Activated naive CD8-positive, alpha-beta T cell treated with anti-CD3 and anti-CD28 coated beads, Interleukin-2, amount 50 U/mL, for 24 hours (primary cell): ENCODE results near the gene ANKFN1.
"Not testable (repeated sequence)": the region's sequence is repeated elsewhere in the genome, so short reads cannot be mapped to it uniquely, and the experiment has no call there.

Experiments used
- ATAC-seq: fragments of 150-1000 bp; cut with Tn5 transposase; one replicate; pipeline ENCODE4 v1.10.0; 2021
- DNase-seq: peaks from one replicate; pipeline ENCODE4 v3.0.0; 2021
- H3K27ac Mint-ChIP-seq: one replicate; pipeline ENCODE4 v1.8.0; 2021; ENCODE audit warnings: mild to moderate bottlenecking, mixed read lengths
- H3K27me3 Mint-ChIP-seq: one replicate; pipeline ENCODE4 v1.8.0; 2021; ENCODE audit warnings: mixed read lengths
- H3K36me3 Mint-ChIP-seq: one replicate; pipeline ENCODE4 v1.8.0; 2021; ENCODE audit warnings: low read depth, mixed read lengths
- H3K4me1 Mint-ChIP-seq: one replicate; pipeline ENCODE4 v1.8.0; 2021; ENCODE audit warnings: mixed read lengths
- H3K4me3 Mint-ChIP-seq: one replicate; pipeline ENCODE4 v1.8.0; 2021; ENCODE audit warnings: mild to moderate bottlenecking, moderate library complexity, mixed read lengths
- H3K9me3 Mint-ChIP-seq: one replicate; pipeline ENCODE4 v1.8.0; 2021; ENCODE audit warnings: mixed read lengths

The ANKFN1 gene

DNA sequence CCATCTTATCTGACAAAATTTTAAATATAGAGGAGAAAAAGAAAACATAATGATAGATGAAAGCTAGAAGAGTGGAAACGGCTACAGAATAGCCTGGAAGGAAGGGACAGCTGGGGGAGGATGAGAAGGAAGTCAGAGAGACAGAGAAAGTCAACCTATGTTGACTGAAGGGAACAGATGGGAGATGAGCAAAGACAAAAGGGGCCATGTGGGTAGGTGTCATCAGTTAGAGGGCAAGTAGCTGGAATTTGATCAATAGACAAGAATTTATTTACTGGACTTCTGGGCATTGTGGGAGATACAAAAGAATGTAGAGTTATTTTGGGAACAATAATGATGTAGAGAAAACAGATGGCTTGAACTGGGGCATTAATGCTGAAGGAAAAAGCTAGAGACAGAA, 194.4 kb downstream of the ANKFN1 start:
- H3K27me3 Mint-ChIP-seq: peaks cover 12% of the 10 kb centered on the region
- no peaks in the 10 kb centered on the region for H3K9me3 Mint-ChIP-seq
- H3K4me3 Mint-ChIP-seq: no peak overlapping the region
- no peaks in the 10 kb centered on the region for H3K4me1 Mint-ChIP-seq
- ATAC-seq (no peak), DNase-seq (no peak)
- H3K36me3 Mint-ChIP-seq: no peaks in the 10 kb centered on the region
- H3K27ac Mint-ChIP-seq: no peak overlapping the region

DNA sequence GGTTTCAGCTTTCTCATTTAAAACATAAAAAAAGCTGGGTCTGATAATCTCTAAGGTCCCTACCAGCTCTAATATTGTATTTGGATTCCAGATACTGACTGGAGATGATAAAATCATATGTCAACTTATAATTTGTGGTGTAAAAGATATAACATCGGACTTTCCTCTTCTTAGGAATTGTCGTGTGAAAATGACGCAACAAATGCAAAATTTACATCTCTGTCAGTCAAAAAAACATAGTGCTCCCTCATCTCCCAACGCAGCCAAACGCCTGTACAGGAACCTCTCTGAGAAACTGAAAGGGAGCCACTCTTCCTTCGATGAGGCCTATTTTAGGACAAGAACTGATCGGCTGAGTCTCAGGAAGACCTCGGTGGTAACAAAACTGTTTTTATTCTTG, 197.3 kb downstream of the ANKFN1 start:
- peaks cover 5% of the 10 kb centered on the region for H3K27me3 Mint-ChIP-seq
- DNase-seq (no peak), ATAC-seq (no peak)
- no peaks in the 10 kb centered on the region for H3K9me3 Mint-ChIP-seq
- no peaks in the 10 kb centered on the region for H3K36me3 Mint-ChIP-seq
- no peak overlapping the region for H3K4me3 Mint-ChIP-seq
- no peak overlapping the region for H3K27ac Mint-ChIP-seq
- H3K4me1 Mint-ChIP-seq: no peaks in the 10 kb centered on the region

DNA sequence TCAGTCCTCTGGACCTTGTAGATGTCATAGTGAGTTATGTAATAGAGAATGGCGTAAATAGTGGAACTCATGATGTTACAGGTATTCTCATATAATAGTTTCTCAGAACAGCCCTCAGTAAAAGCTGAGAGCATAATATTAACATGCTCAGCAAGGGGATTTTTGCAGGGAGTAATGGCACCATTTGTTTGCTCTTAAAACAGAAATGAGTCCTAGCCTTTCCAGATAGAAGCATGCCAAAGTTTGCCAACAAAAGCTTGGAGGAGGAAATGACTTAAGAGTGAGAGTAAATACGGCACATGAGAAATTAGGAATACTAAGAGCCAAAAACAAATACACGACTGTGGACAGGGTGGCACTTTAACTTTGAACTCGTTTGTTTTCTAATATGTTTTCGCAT, 198.4 kb downstream of the ANKFN1 start:
- Mint-ChIP-seq H3K36me3 (no peaks in the 10 kb centered on the region), H3K4me1 (no peaks in the 10 kb centered on the region), H3K27me3 (peaks cover 5% of the 10 kb centered on the region), H3K4me3 (no peak overlapping the region), H3K27ac (no peak overlapping the region), H3K9me3 (no peaks in the 10 kb centered on the region)
- ATAC-seq (no peak), DNase-seq (no peak)

DNA sequence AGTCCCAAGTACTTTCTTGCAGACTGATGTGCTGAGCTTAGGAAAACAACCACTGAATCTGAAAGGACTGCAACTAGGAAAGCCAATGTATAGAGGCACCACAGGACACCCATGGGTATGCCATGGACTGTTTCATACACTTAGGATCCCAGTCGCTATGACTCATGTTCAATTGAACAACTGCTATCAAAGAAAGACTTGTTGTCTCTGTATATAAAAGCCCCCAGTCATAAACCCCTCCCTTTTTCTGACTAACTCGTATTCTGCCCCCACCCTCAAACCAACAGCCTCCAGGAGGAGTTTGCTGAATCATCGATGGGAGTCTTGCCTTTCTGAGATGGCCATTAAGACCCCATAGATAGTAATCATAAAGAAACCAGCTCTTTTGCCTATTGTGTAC, 205.4 kb downstream of the ANKFN1 start:
- H3K27me3 Mint-ChIP-seq: peaks cover 8% of the 10 kb centered on the region
- DNase-seq (no peak), ATAC-seq (no peak)
- H3K36me3 Mint-ChIP-seq: no peaks in the 10 kb centered on the region
- H3K9me3 Mint-ChIP-seq: no peaks in the 10 kb centered on the region
- no peaks in the 10 kb centered on the region for H3K4me1 Mint-ChIP-seq
- H3K4me3 Mint-ChIP-seq: no peak overlapping the region
- no peak overlapping the region for H3K27ac Mint-ChIP-seq

DNA sequence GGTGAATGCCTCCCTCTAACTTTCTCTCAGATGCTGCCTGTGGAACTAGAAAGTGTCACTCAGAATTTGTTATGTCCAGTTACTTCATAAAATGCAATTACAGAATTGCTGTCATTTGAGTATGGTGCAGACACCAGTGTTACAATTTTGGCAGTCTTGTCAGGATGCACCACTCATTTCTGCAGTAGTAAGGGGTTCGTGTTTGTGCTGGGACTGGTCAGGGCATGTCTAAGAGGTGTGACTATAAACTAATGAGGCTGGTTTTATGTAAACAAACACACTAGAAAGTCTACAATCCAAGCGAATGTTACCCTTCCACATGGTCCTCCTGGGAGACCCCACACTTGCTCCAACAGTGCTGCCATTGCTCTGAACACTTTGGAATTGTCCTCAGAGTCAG, 206.2 kb downstream of the ANKFN1 start:
- ATAC-seq (no peak), DNase-seq (no peak)
- Mint-ChIP-seq H3K4me3 (no peak overlapping the region), H3K27me3 (peaks cover 10% of the 10 kb centered on the region), H3K4me1 (no peaks in the 10 kb centered on the region), H3K9me3 (no peaks in the 10 kb centered on the region), H3K36me3 (no peaks in the 10 kb centered on the region), H3K27ac (no peak overlapping the region)

DNA sequence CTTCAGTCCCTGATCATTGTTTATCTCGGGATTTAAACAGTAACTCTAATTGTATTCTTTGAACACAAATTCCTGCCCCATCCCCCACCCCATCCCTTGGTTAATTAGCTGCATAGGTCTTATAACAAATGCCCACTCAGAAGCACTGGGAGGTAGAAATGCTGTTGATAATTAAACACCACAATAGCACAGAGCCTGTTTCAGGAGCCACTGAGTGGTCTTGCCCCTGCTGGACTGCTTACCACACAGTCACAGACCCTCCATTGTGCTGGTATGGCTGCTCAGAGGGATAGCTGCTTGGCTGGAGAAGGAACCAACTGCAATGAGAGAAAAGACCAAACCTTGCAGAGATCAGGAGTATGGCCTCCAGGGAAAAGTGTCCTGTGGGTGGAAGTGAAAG, 214.1 kb downstream of the ANKFN1 start:
- ATAC-seq (no peak), DNase-seq (no peak)
- H3K4me1 Mint-ChIP-seq: no peaks in the 10 kb centered on the region
- no peaks in the 10 kb centered on the region for H3K36me3 Mint-ChIP-seq
- no peaks in the 10 kb centered on the region for H3K9me3 Mint-ChIP-seq
- peaks cover 4% of the 10 kb centered on the region for H3K27me3 Mint-ChIP-seq
- no peak overlapping the region for H3K27ac Mint-ChIP-seq
- no peak overlapping the region for H3K4me3 Mint-ChIP-seq

DNA sequence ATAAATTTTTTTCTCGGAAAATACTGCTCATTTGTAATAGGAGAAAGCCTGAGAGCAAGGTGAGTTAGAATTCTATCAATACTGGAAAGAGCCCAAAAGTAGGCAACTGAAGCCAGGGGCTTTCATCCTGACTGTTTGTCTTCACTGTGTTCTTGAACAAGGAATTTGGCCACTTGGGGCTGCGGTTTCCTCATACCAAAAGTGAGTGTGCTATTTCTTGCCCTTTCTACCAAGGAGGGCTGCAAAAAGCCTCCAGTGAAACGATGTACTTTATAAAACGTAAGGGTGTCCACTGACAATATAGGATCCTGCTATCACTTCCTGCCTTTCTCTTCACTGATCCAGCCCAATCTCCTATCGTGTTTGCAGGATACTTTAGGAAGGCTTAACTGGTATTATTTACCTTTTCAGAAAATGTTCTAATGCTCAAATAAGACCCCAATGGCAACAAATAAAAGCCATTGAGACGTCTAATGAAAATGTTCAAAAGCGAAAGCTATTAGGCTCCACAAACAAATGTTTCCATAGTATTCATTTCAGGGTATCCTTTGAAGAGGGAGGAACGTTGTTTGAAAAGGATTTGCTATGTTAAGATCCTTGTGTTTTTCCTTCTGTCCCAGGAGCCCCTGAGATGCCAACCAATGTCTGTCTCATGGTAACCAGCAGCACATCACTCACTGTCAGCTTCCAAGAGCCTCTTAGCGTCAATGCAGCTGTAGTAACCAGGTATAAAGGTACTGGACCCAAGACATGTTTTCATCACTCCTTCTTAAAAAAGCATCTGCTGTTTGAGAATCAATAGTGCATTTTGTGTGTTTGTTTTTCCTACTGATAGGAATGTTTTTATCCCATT, 220.9 kb downstream of the ANKFN1 start:
- Mint-ChIP-seq H3K4me3 (no peak overlapping the region), H3K9me3 (no peaks in the 10 kb centered on the region), H3K27ac (no peak overlapping the region), H3K36me3 (no peaks in the 10 kb centered on the region), H3K4me1 (no peaks in the 10 kb centered on the region), H3K27me3 (no peaks in the 10 kb centered on the region)
- ATAC-seq (no peak), DNase-seq (no peak)

DNA sequence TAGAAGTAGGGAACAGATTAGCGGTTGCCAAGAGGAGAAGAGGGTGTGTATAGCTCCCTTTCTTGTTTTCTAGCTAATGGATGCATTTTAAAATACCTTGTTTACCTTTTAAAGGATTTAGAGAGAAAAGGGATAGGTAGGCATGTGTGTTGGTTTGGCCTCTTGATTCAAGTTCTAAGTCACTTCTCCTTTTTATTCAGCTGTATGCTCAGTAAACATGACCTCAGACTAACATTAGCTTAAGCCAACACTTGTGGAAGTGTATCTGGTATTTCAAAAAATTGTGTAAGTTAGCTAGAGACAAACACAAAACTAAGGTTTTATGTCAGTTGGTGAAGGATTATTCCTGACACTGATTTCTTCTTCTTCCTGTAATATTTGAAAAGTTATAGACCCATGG, 236.1 kb downstream of the ANKFN1 start:
- Mint-ChIP-seq H3K27ac (no peak overlapping the region), H3K27me3 (no peaks in the 10 kb centered on the region), H3K4me1 (no peaks in the 10 kb centered on the region), H3K9me3 (peaks cover 9% of the 10 kb centered on the region), H3K36me3 (no peaks in the 10 kb centered on the region), H3K4me3 (no peak overlapping the region)
- ATAC-seq: no peak
- DNase-seq: no peak

DNA sequence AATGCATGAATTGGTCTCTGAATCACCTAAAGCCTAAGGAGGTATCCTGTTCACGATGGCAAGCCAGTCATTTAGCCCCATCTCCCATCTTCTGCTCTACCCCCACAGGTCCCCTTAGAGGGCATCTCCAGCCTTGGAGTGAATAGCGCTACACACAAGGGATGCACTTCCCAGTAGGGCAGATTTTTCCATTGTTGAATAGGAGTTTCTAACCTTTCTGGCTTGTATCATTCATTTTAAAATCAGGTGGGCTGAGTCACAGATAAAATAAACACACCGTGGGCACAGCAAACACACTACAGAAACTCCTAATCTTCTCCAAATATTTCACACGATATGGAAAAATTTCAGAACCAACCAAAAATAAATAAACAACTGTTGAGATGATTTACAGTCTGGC, 239.0 kb downstream of the ANKFN1 start:
- Mint-ChIP-seq H3K4me3 (no peak overlapping the region), H3K9me3 (peaks cover 6% of the 10 kb centered on the region), H3K4me1 (no peaks in the 10 kb centered on the region), H3K27ac (no peak overlapping the region), H3K36me3 (no peaks in the 10 kb centered on the region), H3K27me3 (no peaks in the 10 kb centered on the region)
- ATAC-seq (no peak), DNase-seq (no peak)

DNA sequence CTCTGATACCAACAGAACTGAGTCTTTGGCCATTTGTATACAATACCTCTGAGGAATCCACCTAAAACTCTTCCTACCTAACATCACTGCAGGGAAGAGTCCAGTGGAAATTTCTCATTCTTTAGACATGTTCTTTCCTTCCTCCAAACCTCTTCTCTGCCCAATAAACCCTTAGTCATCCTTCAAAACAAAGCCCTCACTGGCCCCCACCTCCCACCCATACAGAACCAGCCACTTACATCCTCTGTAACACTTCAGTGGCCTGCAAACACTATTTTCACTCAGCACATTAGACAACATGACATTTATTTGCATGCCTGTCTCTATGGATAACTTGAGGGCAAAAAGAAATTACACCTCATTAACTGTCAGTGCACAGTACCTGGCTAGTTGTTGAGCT, 239.9 kb downstream of the ANKFN1 start:
- no peak for DNase-seq
- Mint-ChIP-seq H3K27ac (no peak overlapping the region), H3K36me3 (no peaks in the 10 kb centered on the region), H3K9me3 (peaks cover 6% of the 10 kb centered on the region), H3K27me3 (no peaks in the 10 kb centered on the region), H3K4me3 (no peak overlapping the region), H3K4me1 (no peaks in the 10 kb centered on the region)
- ATAC-seq: no peak

DNA sequence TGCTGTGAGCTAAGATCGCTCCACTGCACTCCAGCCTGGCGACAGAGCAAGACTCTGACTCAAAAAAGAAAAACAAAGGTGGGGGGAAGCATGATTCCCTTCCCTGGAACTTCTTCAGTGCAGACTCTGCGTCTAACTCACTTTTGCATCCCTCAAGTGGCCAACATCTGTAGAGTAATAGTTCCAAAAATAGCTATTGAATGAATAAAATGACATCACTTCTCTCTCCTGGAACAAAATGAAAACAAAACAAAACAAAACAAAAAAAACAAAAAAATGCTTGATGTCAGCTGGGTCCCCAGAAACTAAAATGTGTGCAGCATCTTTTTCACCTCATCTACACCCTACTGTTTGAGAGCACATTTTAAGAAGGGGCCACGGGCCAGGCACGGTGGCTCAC, 242.5 kb downstream of the ANKFN1 start:
- H3K27me3 Mint-ChIP-seq: no peaks in the 10 kb centered on the region
- no peaks in the 10 kb centered on the region for H3K4me1 Mint-ChIP-seq
- DNase-seq: no peak
- H3K36me3 Mint-ChIP-seq: no peaks in the 10 kb centered on the region
- H3K27ac Mint-ChIP-seq: no peak overlapping the region
- no peak overlapping the region for H3K4me3 Mint-ChIP-seq
- ATAC-seq: no peak
- H3K9me3 Mint-ChIP-seq: no peaks in the 10 kb centered on the region

DNA sequence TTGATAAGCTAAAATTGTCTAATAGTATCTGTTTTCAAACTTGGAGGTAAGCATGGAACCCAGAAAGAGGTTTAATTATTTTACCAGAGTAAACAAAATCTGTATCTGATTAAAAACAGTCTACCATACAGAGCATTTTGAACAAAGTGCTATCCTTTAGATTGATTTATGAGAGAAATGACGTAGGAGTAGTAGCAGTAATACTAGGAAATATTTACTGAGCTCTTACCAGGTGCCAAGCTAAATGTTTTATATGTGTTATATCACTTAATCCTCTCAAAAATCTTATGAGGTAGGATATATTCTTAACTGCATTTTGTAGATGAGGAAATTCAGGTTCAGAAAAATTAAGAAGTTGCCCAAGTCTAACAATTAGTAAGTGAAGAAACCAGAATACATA, 253.8 kb downstream of the ANKFN1 start:
- Mint-ChIP-seq H3K27ac (no peak overlapping the region), H3K27me3 (peaks cover 8% of the 10 kb centered on the region), H3K4me3 (no peak overlapping the region), H3K36me3 (no peaks in the 10 kb centered on the region), H3K9me3 (peaks cover 10% of the 10 kb centered on the region), H3K4me1 (no peaks in the 10 kb centered on the region)
- DNase-seq (no peak), ATAC-seq (no peak)

DNA sequence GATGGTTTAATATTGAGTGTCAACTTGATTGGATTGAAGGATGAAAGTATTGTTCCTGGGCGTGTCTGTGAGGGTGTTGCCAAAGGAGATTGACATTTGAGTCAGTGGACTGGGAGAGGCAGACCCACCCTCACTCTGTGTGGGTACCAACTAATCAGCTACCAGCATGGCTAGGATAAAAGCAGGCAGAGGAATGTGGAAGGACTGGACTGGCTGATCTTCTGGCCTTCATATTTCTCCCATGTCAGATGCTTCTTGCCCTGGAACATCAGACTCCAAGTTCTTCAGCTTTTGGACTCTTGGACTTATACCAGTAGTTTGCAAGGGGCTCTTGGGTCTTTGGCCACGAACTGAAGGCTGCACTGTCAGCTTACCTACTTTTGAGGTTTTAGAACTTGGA, 259.1 kb downstream of the ANKFN1 start:
- peaks cover 25% of the 10 kb centered on the region for H3K9me3 Mint-ChIP-seq
- H3K27ac Mint-ChIP-seq, ATAC-seq, H3K36me3 Mint-ChIP-seq, DNase-seq, H3K27me3 Mint-ChIP-seq, H3K4me1 Mint-ChIP-seq, H3K4me3 Mint-ChIP-seq: not testable (repeated sequence)

DNA sequence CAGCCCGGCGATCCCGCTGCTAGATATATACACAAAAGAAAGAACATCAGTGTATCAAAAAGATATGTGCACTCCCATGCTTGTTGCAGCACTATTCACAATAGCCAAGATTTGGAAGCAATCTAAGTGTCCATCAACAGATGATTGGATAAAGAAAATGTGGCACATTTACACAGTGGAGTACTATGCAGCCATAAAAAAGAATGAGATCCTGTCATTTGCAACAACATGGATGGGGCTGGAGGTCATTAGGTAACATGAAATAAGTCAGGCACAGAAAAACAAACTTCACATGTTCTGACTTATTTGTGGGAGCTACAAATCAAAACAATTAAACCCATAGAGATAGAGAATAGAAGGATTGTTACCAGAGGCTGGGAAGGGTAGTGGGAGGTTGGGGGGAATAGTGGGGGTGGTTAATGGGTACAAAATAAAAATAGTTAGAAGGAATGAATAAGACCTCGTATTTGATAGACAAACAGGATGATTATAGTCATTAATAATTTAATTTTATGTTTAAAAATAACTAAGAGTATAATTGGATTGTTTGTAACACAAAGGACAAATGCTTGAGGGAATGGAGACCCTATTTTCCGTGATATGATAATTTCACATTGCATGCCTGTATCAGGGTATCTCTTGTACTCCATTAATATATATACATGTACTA, 263.5 kb downstream of the ANKFN1 start:
- no peak for DNase-seq
- Mint-ChIP-seq H3K27me3 (peaks cover 2% of the 10 kb centered on the region), H3K9me3 (peaks cover 19% of the 10 kb centered on the region), H3K27ac (no peak overlapping the region), H3K4me1 (no peaks in the 10 kb centered on the region), H3K36me3 (no peaks in the 10 kb centered on the region), H3K4me3 (no peak overlapping the region)
- no peak for ATAC-seq

DNA sequence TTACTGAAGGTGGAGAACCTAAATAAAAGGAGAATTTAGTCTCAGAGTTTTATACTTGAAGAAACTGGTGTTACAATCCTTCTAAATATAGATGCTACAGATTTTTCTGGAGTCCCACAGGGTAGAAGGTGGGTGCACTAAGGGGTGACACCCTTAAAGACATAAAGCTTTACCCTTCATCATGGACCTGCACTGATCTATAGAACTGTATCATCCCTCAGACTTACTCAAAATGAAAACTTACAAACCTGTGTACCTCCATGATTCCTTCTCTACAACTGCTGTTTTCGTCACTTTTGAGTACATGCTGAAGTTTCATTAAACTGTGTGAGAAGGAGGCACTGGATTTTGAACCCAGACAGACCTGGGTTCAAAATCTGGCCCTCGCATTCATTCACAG, 270.7 kb downstream of the ANKFN1 start:
- no peak for DNase-seq
- Mint-ChIP-seq H3K4me3 (no peak overlapping the region), H3K36me3 (no peaks in the 10 kb centered on the region), H3K27me3 (peaks cover 6% of the 10 kb centered on the region), H3K27ac (no peak overlapping the region), H3K4me1 (peaks cover 18% of the 10 kb centered on the region), H3K9me3 (no peaks in the 10 kb centered on the region)
- ATAC-seq: no peak
